ENCODE data around the gene MYOCD.

Gene MYOCD

DNA sequence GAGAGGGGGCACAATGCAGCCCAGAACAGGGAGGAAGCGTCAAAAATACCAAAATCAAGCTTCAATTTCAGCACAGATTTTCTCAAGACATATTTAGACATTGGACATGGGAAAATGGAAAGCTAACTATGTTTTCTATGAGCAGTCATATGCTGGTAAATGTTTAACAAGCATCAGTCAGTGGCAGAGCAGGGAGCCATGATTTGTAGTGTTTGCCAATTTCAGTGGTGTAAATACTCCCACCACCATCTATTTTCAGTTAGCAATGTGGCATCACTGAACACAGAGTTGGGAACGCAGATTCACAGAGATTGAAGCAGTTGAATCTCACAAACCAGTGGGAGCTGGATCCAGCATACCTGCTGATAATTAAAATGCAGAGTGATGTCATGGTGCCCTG, 24.6 kb upstream of the MYOCD start:
- in situ Hi-C loops (cut with MboI; ENCODE audit: low pct_unique_long_range_greater_than_20kb, low sequenced_read_pairs) = no loop called here
- DNase-seq = no peak

DNA sequence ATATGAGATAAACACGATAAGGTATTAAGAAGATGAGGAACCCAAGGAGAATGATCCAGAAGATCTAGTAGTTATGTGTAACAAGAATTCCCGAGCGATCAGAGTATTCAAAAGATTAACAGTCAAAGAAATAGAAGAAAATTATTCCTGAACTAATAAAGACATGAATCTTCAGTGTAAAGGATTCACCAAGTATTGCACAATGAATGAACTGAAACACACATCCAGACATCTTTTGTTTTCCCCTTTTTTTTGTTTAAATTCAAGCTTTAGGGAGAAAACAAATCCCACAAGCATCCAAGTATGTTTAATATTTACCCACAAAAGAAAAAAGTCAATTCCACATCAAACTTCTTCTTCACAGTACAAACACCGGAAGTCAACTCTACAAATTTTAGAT, 23.7 kb upstream of the MYOCD start:
- no peak for DNase-seq
- in situ Hi-C loops (cut with MboI; ENCODE audit: low pct_unique_long_range_greater_than_20kb, low sequenced_read_pairs) = no loop called here

DNA sequence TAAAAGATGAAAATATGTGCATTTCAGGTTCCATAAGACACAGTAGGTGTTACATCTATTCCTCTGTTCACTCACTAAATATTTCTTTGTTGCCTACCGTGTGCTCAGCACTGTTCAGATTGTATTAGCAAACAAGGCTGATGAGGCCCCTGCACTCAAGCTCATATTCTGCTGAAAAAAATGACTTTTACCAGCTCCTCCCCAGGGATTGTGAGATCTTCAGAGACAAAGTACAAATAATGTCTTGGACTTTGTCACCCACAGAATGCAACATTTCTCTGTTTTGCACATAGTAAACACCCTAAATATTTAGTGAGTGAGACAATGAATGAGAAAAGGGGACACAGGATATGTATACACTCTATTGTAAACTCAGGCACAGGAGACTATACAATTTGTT, 21.9 kb upstream of the MYOCD start:
- in situ Hi-C loops (cut with MboI; ENCODE audit: low pct_unique_long_range_greater_than_20kb, low sequenced_read_pairs) = no loop called here
- no peak for DNase-seq

DNA sequence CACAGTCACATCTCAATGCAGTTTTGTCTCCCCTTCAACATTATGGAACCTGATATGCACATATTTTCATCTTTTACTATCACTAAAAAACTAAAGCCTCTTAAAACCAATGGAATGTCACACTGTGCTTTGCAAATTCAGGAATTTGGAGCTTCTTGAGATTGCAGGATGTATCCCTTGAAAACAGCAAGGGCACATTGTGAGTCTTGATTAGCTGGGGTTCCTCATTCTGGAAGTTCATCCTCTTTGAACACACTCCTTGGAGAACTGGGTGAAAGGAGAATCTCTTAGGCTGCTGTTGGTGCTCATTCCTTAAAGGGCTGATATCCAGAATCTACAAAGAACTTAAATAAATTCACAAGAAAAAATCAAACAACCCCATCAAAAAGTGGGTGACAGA, 21.1 kb upstream of the MYOCD start:
- DNase-seq = no peak
- in situ Hi-C loops (cut with MboI; ENCODE audit: low pct_unique_long_range_greater_than_20kb, low sequenced_read_pairs) = no loop called here

DNA sequence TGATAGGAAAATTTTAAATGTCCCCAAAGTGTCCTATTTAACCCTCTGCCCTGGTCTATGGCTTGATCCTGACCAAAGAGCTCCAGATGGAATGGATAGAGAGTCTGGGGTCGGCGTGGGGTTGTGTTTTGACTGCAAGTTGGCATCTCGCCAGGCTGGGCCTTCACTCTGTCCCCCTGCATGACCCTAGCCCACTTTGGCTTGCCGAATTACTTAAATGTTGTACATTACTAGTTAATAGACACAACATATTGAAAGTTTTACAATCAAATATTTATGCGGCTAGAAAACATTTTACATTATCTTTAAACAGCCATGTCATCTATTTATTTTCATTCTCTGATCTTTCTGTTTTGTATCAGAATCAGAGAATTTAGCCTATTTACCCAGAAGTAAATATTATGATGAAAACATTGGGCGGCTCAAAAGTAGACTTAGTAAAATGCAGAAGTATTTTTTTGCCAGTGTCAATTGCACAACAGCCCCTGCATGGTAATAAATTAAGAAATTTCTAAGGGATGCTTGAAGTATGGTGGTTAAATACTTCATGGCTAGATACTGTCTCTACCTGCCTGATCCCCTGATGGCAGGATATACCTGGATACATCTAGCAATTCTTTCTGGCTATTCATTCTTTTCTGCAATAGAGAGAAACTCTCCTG, 18.8 kb upstream of the MYOCD start:
- DNase-seq = no peak

DNA sequence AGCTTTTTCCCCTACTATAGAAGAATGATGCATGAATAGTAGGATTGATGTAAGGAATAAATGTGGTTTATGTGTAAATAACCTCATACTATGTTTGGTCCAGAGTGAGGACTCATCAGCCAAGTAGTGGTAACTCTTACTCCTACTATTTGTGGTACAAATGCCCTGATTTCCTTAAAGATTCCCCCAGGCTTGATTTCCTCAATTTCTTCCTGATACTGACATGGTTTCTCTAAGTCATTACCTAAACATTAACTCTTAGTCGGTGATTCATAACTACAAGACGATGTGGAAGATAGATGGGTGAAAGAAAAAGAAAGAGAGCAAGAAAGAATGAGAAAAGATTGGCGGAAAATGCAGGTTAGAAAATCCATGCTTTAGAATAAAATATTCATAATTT, 17.2 kb upstream of the MYOCD start:
- in situ Hi-C loops (cut with MboI; ENCODE audit: low pct_unique_long_range_greater_than_20kb, low sequenced_read_pairs) = no loop called here
- no peak for DNase-seq

More for the DNA sequence above, 18.8 kb upstream of the MYOCD start:
- in situ Hi-C loops (cut with MboI; ENCODE audit: low pct_unique_long_range_greater_than_20kb, low sequenced_read_pairs) = no loop called here

DNA sequence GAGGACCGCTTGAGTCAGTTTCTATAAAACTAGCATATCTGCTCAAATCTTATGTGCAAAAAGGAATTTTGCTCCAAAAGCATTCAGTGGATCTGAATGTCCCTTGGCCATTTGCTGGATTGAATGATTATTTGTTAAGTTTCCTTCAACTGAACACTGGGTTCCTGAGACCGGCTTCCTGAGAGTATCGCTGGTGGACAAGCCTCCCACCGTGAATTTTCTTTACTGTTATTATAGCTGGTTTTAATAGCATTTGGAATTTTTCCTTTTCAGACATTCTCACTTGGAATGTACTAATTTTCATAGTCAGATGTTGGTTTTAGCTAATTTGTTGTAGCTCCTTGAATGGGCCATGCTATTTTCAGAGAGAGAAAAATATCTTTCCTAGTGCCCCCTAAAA, 9.8 kb upstream of the MYOCD start:
- in situ Hi-C loops (cut with MboI; ENCODE audit: low pct_unique_long_range_greater_than_20kb, low sequenced_read_pairs) = no loop called here
- DNase-seq = no peak

DNA sequence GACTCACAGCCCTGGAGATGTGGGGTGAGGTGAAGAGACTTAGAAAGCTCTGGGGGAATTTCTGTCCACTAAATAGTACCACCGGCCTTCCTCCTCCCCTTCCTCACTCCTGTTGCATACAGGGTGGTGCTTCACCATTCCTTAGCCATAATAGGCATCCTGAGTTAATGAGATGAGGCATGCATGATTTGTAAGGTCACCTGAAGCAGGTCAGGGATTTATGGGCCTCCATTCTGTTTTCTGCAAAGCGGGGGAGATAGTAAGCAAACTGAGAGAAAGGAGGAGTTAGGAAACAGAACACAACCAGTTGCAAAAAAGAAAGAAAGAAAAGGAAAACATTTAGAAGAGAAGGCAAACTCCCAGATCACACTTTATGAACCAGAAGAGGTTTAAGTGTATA, 9.3 kb upstream of the MYOCD start:
- no peak for DNase-seq
- in situ Hi-C loops (cut with MboI; ENCODE audit: low pct_unique_long_range_greater_than_20kb, low sequenced_read_pairs) = no loop called here

DNA sequence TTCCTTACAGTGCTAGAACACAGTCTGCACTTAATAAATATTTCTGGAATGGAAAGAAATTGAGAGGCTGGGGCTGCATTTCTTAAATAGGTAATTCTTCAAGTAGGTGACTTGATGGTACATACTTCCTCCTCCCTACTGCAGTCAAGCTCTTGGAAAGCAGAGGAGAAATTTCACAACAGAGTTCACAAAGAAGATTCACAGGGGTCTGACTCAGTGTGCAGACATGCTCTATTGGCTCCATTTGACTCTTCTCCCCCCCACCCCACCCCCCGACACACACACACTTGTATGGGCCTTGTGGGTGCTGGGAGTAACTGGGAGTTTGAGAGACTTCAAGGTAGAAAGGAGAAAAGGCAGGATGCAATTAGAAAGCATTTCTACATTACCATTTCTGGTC, 6.2 kb upstream of the MYOCD start:
- DNase-seq = no peak
- in situ Hi-C loops (cut with MboI; ENCODE audit: low pct_unique_long_range_greater_than_20kb, low sequenced_read_pairs) = no loop called here

DNA sequence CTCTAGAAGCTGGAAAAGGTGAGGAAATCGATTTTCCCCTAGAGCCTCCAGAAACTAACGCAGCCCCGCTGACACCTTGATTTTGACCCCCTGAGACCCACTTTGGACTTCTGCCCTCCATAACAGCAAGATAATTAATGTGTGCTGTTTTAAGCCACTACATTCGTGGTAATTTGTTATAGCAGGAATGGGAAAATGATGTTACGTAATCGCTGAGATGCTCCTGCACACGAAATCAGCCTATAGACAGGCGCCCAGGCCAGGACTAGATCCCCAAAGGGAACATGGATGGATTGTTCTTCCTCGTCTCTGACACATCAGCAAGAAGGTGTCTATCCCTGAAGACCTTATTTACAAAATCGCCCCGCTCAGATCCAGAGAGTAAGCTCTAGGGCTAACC, 1.4 kb upstream of the MYOCD start:
- DNase-seq = no peak
- in situ Hi-C loops (cut with MboI; ENCODE audit: low pct_unique_long_range_greater_than_20kb, low sequenced_read_pairs) = no loop called here

DNA sequence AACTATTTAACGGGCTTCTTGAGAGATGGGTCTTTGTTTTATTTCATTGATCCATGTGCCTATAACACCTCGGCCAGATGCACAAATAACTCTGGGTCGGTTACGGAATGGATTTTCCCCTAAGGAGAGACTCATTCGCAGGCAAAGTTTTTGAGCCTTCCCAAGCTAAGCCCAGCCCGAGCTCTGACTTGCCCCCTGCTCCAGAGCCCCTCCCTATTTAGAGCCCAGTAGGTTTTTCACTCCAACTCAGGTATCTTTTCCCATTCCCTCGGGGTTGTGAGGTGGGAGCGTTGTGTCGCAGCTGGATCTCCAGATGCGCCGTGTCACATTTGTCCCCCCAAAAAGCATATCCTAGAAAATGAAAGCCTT, 812 bp upstream of the MYOCD start:
- in situ Hi-C loops (cut with MboI; ENCODE audit: low pct_unique_long_range_greater_than_20kb, low sequenced_read_pairs) = no loop called here
- DNase-seq = no peak

DNA sequence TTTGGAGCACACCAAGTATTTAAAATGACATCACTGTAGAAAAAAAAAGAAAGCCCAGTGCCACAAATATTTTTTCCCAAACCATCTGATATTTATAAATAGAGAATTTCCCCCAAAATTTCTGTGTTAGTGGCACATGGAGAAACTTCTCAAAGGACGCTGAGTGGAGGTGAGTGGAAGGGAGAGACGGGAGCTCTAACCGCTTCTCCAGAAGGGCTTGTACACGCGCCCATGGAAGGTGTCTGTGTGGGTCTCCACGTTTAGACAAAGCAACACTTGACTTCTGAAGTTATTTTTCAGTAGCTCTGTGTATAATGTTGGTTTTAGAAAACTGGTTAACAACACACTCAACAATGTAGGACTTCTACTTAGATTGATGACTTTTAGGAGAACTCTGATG, 1.0 kb downstream of the MYOCD start:
- in situ Hi-C loops (cut with MboI; ENCODE audit: low pct_unique_long_range_greater_than_20kb, low sequenced_read_pairs) = no loop called here
- DNase-seq = no peak

DNA sequence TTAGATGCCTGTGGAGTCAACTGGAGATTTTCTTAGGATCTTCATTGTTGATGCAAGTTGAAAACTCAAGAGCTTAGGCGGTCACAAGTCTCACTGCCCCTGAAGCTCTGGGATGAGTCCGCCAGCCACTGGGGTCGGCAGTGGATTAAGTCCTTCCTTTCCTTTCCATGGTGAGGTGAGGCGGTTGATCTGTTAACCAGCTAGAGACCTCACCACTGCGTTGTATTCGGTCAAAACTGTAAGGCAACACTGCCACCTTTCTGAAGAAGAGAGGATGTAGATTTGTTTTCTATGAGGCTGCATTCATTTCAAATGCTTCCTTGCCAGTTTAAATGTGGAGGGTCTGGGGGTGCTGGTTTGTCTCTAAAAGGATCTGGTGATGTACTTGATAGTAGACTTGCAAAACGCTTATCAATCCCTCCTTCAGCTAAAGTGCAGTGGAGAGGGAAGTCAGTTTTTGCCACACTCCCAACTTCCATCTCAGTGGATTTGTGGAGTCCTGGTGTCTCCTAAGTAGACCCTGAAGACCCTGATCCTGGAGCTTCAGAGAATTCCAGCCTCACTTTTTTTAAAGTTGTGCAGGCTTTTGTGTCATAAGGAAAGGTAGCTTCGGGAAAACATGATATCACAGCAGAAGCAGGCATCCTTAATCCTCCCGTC, 1.7 kb downstream of the MYOCD start:
- in situ Hi-C loops (cut with MboI; ENCODE audit: low pct_unique_long_range_greater_than_20kb, low sequenced_read_pairs) = no loop called here
- peak; percentile 6 for DNase-seq

DNA sequence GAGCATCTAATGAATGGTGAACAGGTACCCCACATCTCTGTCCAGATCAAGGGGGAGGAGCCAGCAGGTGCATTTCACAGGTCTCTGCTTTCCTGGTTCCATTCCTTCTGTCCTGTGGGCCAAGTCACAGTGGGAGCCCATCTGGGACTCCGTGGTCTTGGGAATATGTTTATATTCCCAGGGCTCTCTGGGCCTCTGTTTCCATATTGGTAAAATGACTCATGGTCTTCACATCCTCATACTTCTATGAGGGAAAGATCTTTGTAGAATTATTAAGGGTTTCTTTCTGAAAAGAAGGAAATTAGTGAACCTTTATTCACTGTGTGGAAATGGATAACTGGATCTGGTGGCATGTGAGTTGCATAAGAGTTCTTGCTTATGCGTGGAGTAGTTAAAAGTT, 6.2 kb downstream of the MYOCD start:
- no peak for DNase-seq
- in situ Hi-C loops (cut with MboI; ENCODE audit: low pct_unique_long_range_greater_than_20kb, low sequenced_read_pairs) = no loop called here

DNA sequence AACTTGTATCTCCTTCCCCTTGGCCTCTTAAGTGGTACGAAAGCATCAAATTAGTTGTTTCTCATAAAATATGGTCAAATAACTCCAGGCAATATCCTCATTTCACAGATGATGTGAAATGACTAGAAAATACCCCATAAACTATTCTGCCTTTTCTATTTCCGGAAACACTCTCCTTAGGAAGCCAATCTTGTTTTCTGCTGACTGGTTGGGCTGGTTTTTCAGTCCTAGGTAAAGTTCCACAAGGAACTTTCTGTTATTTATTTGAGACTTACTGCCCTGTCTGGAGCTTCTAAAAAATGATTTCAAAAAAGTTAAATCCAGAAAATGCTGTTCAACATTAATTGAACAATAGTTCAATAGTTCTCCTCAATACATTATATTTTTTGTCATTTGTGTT, 7.3 kb downstream of the MYOCD start:
- in situ Hi-C loops (cut with MboI; ENCODE audit: low pct_unique_long_range_greater_than_20kb, low sequenced_read_pairs) = no loop called here
- no peak for DNase-seq

DNA sequence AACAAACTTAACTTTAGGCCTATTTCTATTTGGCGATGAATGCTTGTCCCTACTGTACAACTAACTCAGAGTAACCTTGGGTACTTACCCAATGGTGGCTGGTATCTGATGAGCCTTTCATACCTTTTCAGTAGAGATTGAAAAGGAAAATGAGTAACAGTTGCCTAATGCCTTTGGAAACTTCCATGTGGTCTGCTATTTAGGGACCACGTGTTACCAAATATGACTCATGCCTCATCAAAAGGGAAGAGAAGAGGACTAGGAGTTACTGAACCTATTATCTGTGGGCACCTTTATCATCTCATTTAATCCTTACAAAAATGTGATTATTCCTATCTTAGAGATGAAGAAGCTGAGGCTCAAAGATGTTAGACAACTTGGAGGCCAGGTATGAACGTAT, 8.1 kb downstream of the MYOCD start:
- DNase-seq = no peak
- in situ Hi-C loops (cut with MboI; ENCODE audit: low pct_unique_long_range_greater_than_20kb, low sequenced_read_pairs) = no loop called here

DNA sequence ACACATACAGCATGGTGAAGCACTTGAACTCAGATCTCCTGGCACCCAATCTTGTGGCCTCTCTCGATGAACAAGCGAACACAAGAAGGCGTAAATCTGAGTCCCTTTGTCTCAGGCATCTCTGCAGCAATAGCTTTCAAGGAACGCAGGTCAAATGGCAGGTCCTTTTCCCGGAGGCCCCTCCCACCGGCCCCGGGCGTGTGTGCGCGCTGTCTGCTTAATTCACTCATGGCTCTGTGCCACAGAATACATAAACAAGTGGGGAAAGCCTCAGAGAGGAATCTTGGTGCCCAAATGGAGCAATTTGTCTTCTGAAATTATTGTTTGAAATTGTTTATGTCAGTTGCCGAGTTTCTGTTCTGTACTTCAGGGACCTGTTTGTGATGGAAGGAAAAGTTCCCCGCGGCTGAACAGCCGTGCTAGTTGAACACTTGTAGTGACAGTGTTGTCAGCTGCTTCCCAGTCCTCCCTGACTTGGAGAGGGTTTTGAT, 14.8 kb downstream of the MYOCD start:
- DNase-seq = no peak
- in situ Hi-C loops (cut with MboI; ENCODE audit: low pct_unique_long_range_greater_than_20kb, low sequenced_read_pairs) = no loop called here

DNA sequence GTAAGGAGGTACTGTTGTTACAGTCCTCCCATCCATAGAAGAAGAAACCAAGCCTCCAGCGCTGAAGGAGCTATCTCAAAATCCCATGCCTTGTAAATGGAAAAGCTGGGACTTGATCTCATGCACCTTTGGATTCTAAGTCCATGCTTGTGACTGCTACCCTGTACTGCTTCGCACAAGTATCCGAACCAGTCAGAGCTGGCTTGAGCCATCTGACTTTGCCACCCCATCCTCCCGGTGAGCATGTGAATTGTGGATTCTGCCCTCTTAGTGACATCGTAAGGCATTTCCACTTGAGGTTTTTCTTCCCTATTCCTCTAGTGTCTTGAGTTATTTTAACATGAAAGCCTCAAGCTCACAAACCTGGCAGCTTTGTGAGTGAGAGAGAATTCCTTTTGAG, 15.3 kb downstream of the MYOCD start:
- in situ Hi-C loops (cut with MboI; ENCODE audit: low pct_unique_long_range_greater_than_20kb, low sequenced_read_pairs) = no loop called here

DNA sequence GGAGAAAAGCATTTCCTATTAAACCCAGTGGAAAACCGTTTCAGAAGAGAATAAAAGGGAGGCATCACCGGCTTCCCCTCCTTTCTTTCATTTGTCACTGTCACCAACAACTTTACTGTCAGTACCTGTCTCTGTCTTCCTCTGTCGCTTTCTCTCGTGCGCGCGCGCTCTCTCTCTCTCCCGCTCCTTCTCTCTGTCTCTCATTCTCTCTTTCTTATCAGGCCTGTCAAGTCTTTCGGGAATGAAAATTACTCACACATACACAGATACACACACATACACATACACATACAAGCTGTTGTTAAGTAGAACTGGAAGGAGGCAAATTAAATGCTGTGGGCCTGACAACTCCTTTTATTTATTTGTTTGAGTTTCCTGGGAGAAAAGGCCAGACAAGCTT, 17.6 kb downstream of the MYOCD start:
- in situ Hi-C loops (cut with MboI; ENCODE audit: low pct_unique_long_range_greater_than_20kb, low sequenced_read_pairs) = no loop called here

More for the DNA sequence above, 15.3 kb downstream of the MYOCD start:
- DNase-seq = no peak

DNA sequence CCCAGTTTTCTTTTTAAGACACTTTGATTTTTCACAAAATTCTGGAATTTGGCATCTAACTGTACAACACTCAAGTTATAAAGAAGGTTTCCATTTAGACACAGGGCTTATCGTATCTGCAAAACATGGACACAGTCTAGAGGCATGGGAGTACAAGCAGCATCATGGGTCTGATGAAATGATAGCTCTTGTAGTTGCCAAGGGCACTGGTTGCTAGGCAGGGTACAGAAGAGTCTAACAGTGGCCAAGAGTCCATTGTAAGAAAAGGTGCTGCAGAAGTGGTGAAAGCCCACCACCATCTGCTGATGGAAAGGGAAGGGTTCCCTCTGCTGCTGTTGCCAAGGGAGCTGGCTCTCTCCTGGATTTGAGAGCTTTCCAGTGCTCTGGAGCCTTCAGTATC, 20.8 kb downstream of the MYOCD start:
- in situ Hi-C loops (cut with MboI; ENCODE audit: low pct_unique_long_range_greater_than_20kb, low sequenced_read_pairs) = no loop called here
- DNase-seq = no peak

More for the DNA sequence above, 17.6 kb downstream of the MYOCD start:
- DNase-seq = no peak

DNA sequence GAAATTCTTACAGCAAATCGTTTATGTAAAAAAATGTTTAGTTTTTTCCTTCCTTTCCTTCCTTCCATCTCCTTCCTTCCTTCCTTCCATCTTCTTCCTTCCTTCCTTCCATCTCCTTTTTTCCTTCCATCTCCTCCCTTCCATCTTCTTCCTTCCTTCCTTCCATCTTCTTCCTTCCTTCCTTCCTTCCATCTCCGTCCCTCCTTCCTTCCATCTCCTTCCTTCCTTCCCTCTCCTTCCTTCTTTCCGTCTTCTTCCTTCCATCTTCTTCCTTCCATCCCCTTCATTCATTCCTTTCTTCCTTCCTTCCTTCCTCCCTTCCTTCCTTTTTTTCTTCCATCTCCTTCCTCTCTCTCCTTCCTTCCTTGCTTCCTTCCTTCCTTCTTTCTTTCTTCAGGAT, 22.7 kb downstream of the MYOCD start:
- DNase-seq = no peak
- in situ Hi-C loops (cut with MboI; ENCODE audit: low pct_unique_long_range_greater_than_20kb, low sequenced_read_pairs) = no loop called here
